ENCODE results near the gene PITPNC1.
A peak's percentile ranks its signal among the peaks of the same experiment; 100 is the strongest.

The PITPNC1 gene

GRCh38 chr17:67525239-67526135 is 148.4 kb downstream of the PITPNC1 start:
- no peak overlapping the region for H3K27ac ChIP-seq
- DNase-seq (ENCODE audit: low read depth, low spot score), result no peak

DNA sequence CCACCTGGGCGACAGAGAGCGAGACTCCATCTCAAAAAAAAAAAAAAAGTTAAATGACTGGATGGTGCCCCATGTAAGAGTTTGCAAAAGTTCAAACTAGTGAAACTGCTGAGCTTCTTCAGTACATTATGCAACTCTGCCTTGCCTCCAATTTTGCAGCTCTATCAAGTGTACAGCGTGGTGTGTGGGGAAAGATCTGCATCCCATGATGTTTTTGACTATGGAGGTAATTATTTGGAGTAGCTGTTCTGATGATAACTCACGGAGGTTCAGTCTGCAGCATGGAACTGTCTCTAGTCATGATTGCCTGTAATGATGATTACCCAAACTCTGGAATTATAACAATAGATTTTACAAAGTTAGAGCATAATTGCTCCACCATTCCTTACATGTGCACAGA is 149.6 kb downstream of the PITPNC1 start:
- H3K27ac ChIP-seq, result no peak overlapping the region
- DNase-seq (ENCODE audit: low read depth, low spot score), result no peak

GRCh38 chr17:67528751-67529436 is 151.8 kb downstream of the PITPNC1 start:
- peak overlapping the region; percentile 13 for H3K27ac ChIP-seq
- DNase-seq (ENCODE audit: low read depth, low spot score), result peak; percentile 18

GRCh38 chr17:67531291-67531690 is 154.2 kb downstream of the PITPNC1 start:
- DNase-seq (ENCODE audit: low read depth, low spot score), result no peak
- H3K27ac ChIP-seq, result no peak overlapping the region

GRCh38 chr17:67532326-67532871 is 155.3 kb downstream of the PITPNC1 start:
- H3K27ac ChIP-seq, result no peak overlapping the region
- no peak for DNase-seq (ENCODE audit: low read depth, low spot score)

DNA sequence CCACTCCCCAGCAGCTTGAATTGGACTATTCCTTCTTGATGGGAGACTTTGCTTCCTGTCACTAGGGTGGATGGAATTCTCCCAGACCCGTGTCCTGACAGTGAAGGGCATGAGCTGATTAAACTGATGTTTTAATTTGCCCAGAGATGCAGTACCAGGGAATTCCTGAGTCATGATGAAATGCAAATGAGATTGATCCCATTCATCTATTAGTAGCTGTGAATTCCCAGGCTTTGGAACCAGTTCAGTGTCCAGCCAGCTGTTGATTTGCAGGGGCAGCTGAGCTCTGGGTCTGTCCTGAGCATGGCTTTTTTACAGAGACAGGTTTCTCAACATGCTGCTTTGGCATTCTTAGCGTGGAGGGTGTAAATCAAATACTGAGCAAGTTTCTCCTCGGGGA is 157.9 kb downstream of the PITPNC1 start:
- no peak for DNase-seq (ENCODE audit: low read depth, low spot score)
- no peak overlapping the region for H3K27ac ChIP-seq

- no peak overlapping the region for H3K27ac ChIP-seq
- no peak for DNase-seq (ENCODE audit: low read depth, low spot score)
Measured at GRCh38 chr17:67542219-67543114, 165.4 kb downstream of the PITPNC1 start.

GRCh38 chr17:67544364-67544955 is 167.4 kb downstream of the PITPNC1 start:
- DNase-seq (ENCODE audit: low read depth, low spot score), result no peak
- no peak overlapping the region for H3K27ac ChIP-seq

- DNase-seq (ENCODE audit: low read depth, low spot score), result no peak
- no peak overlapping the region for H3K27ac ChIP-seq
Measured at GRCh38 chr17:67546578-67547527, 169.8 kb downstream of the PITPNC1 start.

DNA sequence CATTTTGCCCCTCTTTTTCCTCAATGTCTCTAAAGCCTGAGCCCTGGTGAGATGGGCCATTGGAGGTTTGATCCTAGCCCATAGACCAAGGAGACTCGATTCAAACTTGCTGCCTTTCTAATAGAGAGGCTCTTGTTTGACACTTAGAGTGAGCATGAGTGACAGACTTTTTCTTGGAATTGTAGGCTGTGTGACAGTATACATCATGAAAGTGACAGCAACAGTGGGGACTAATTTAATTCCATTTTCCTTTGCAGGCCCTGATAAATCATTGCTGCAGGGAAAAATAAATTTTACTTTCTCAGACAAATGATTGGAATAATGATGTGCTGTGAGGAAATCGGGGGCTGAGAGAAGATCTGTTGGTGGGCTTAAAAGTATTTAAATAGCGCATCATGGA is 171.6 kb downstream of the PITPNC1 start:
- no peak for DNase-seq (ENCODE audit: low read depth, low spot score)

GRCh38 chr17:67549820-67550219 is 172.7 kb downstream of the PITPNC1 start:
- H3K27ac ChIP-seq, result no peak overlapping the region
- no peak for DNase-seq (ENCODE audit: low read depth, low spot score)

More for the DNA sequence above, 171.6 kb downstream of the PITPNC1 start:
- H3K27ac ChIP-seq, result no peak overlapping the region

DNA sequence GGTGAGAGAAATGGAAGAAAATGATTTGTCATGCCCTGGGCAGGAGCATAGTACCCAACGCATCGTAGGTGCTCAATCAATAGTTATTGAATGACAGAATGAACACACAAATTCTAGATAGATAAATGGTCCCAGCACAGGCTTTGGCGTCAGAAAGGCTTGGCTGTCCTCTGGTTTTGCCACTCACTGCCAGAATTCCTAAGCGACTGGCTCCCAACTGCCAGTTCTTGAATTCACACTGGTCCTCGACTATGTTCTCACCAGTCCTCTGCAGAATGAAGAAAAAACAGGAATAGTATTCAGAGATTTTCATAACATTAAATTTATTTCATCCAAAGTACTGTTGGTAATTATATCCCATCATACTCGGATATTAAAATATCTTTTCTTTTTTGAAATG is 177.6 kb downstream of the PITPNC1 start:
- DNase-seq (ENCODE audit: low read depth, low spot score), result no peak
- H3K27ac ChIP-seq, result no peak overlapping the region

DNA sequence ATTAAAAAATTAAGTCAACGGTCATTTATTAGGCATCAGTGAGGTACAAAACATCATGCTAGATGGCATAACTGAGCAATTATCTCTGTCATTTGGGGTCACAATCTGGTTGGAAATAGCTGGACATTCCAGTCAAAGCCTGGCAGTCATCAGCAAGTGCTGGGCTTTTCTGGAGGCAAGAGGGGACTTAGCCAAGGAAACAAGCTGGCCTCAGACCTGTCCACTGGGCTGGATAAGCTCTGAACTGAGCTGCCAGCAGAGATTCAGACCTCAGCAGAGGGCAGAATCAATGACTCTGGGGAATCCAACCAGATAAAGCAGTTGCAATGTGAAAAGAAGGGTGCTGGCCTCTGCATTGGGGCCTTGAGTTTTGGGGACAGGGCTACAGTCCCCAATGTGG is 178.8 kb downstream of the PITPNC1 start:
- H3K27ac ChIP-seq, result no peak overlapping the region
- no peak for DNase-seq (ENCODE audit: low read depth, low spot score)

DNA sequence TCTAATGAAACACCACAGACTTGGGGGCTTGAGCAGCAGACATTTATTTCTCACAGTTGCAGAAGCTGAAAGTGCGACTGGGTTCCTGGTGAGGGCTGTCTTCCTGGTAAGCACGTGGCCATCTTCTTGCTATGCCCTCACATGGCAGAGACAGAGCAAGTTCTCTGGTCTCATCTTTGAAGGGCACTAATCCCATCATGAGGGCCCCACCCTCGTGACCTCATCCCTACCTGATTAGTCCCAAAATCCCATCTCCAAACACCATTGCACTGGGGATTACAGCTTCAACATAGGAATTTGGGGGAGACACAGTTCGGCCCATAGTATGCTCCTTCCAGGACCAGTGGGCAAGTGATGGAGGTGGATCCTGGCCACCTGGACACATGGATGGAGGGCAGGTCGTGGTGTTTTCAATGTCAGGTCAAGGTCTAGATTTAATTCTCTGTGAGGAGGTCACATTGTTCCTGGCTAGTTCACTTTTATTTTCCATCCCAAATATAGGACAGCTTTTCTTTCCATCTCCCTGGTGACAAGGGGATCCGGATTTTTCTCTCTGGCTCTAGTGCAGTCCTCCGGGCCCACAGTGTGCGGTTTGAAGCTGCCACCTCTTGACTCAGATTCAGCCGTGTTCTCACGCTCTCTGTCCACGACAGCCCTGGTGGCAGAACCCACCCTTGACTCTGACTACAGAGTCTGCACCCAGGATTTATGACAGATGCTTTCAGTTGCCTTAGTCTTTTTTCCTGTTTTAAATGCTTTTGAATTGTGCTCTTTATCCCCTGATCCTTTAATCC is 180.2 kb downstream of the PITPNC1 start:
- DNase-seq (ENCODE audit: low read depth, low spot score), result no peak

GRCh38 chr17:67557921-67558320 is 180.8 kb downstream of the PITPNC1 start:
- DNase-seq (ENCODE audit: low read depth, low spot score), result no peak
- H3K27ac ChIP-seq, result peak overlapping the region; percentile 42

More for the DNA sequence above, 180.2 kb downstream of the PITPNC1 start:
- H3K27ac ChIP-seq, result peak overlapping the region; percentile 42

GRCh38 chr17:67558740-67559380 is 181.8 kb downstream of the PITPNC1 start:
- DNase-seq (ENCODE audit: low read depth, low spot score), result no peak

DNA sequence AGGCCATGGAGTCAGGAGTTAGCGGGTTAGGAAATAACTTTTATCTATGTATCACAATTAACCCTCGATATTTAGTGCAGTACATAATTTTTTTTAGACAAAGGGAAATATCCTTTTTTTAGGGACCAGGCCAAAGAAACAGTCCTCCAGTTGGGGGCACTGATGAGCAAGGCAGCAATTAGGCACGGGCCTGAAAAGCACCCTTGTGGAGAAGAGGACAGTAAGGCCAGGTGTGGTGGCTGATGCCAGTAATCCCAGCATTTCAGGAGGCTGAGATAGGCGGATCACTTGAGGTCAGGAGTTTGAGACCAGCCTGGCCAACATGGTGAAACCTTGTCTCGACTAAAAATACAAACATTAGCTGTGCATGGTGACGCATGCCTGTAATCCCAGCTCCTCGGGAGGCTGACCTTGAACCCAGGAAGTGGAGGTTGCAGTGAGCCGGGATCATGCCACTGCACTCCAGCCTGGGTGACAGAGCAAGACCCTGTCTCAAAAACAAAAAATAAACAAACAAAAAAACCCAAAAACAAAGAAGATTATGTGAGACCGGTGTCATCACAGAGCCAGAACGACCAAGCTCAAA is 182.4 kb downstream of the PITPNC1 start:
- peak overlapping the region; percentile 42 for H3K27ac ChIP-seq
- no peak for DNase-seq (ENCODE audit: low read depth, low spot score)

More at GRCh38 chr17:67558740-67559380, 181.8 kb downstream of the PITPNC1 start:
- H3K27ac ChIP-seq, result peak overlapping the region; percentile 42

All from epithelial cell of prostate (primary cell).